AG04449 (cell line): ENCODE data around the gene LBR.

ENCODE experiments used
- CTCF ChIA-PET: fragments of 350-600 bp; formaldehyde crosslinking; extraction: SDS; loops from one replicate; lab custom pipeline; 2021; ENCODE audit warnings: antibody characterized with exemption; lab: Yijun Ruan, JAX
- POLR2A ChIA-PET: fragments of 400-600, 350-600 bp; formaldehyde crosslinking; extraction: SDS; loops from one replicate; lab custom pipeline; 2020; ENCODE audit warnings: antibody characterized with exemption, inconsistent platforms; lab: Yijun Ruan, JAX
- DNase-seq: peaks from one replicate; pipeline ENCODE4 v3.0.0-alpha.2; 2010; ENCODE audit warnings: low read depth, low spot score
- H3K4me3 ChIP-seq: 2 replicates; pipeline ENCODE4 v1.5.1; 2011; ENCODE audit warnings: low read depth, mild to moderate bottlenecking, control low read depth, low read length
- TF ChIP-seq, protein P1 (sequence below): IDR thresholded peaks from one replicate; pipeline ENCODE4 v1.5.1; 2011; ENCODE audit warnings: mild to moderate bottlenecking, moderate library complexity, low read length, control low read depth, inconsistent platforms; ENCODE audit not compliant: insufficient read depth; ENCODE audit errors: missing control alignments

The LBR gene

DNA sequence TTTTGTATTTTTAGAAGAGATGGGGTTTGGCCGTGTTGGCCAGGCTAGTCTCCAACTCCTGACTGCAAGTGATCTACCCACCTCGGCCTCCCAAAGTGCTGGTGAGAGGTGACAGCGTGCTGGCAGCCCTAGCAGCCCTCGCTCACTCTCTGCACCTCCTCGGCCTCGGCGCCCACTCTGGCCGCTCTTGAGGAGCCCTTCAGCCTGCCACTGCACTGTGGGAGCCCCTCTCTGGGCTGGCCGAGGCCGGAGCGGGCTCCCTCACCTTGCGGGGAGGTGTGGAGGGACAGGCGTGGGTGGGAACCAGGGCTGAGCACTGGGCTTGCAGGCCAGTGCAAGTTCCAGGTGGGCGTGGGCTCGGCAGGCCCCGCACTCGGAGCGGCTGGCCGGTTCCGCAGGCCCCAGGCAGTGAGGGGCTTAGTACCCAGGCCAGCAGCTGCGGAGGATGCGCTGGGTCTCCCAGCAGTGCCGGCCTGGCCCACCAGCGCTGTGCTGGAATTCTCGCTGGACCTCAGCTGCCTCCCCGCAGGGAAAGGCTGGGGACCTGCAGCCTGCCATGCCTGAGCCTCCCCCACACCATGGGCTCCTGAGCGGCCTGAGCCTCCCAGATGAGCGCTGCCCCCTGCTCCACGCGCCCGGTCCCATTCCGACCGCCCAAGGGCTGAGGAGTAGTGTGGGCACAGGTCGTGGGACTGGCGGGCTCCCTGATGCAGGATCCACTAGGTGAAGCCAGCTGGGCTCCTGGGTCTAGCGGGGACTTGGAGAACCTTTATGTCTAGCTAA is 3.4 kb upstream of the LBR start:
- POLR2A ChIA-PET, result no interaction called here
- TF ChIP-seq, protein P1, sequence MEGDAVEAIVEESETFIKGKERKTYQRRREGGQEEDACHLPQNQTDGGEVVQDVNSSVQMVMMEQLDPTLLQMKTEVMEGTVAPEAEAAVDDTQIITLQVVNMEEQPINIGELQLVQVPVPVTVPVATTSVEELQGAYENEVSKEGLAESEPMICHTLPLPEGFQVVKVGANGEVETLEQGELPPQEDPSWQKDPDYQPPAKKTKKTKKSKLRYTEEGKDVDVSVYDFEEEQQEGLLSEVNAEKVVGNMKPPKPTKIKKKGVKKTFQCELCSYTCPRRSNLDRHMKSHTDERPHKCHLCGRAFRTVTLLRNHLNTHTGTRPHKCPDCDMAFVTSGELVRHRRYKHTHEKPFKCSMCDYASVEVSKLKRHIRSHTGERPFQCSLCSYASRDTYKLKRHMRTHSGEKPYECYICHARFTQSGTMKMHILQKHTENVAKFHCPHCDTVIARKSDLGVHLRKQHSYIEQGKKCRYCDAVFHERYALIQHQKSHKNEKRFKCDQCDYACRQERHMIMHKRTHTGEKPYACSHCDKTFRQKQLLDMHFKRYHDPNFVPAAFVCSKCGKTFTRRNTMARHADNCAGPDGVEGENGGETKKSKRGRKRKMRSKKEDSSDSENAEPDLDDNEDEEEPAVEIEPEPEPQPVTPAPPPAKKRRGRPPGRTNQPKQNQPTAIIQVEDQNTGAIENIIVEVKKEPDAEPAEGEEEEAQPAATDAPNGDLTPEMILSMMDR, result no peak
- CTCF ChIA-PET, result interaction anchor here (1.9 kb wide), 1 partner anchor 10 kb away, joined by 5 read pairs; no protein-coding TSS in a partner anchor
- no peak overlapping the region for H3K4me3 ChIP-seq
- no peak for DNase-seq

DNA sequence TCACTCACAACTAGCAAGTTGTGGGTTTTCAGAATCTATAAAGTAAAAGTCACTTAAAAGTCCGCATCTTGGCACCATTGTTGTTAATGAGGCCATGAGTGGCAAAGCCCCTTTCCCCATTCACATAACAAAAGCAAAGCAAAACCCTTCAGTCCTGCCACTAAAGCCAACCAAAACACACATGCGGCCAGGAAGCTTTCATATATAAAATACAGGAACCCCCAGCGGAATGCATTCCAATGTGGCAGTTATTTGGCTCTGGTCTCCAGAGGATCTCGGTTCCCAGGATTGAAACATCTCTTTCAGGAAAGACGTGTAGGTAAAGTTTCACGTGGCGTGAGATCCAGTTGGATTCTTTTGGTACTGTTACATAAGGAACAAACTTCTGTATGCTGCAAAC is 2.5 kb upstream of the LBR start:
- no peak overlapping the region for H3K4me3 ChIP-seq
- POLR2A ChIA-PET, result no interaction called here
- TF ChIP-seq, protein P1, result no peak
- CTCF ChIA-PET, result interaction anchor here (0.9 to 2.1 kb wide), 2 partner anchors 9 to 45 kb away, joined by 4 to 5 read pairs; no protein-coding TSS in a partner anchor
- no peak for DNase-seq

DNA sequence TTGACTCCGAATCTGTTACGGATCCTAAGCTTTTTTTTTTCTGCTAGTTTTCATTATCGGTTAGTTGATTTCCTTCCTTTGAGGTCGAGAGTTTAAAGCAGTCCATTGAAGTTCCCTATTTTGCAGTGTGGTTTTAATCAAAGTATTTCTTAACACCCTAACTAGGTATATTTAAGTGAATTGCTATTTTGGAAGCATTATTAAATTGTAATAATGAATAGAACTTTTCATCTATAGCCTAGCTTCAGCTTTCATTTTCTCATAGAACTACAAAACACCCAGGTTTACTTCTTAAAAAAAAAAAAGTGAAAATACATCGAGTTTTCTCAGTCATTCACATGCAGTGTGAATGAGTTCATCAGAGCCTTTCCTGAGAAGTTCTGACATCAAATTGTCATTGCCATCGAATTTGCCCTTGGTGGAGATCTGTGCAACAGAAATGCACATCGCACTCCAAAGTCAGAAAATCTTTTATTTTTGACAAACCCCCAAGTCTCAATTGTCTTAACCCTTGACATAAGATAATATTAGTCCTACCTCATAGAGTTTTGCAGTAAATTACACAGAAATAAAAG is 1.1 kb upstream of the LBR start:
- POLR2A ChIA-PET, result no interaction called here
- CTCF ChIA-PET, result interaction anchor here (1.0 to 2.1 kb wide), 2 partner anchors 12 to 46 kb away, joined by 5 read pairs; no protein-coding TSS in a partner anchor
- DNase-seq, result no peak
- H3K4me3 ChIP-seq, result peak overlapping the region; percentile 85
- TF ChIP-seq, protein P1, result no peak

DNA sequence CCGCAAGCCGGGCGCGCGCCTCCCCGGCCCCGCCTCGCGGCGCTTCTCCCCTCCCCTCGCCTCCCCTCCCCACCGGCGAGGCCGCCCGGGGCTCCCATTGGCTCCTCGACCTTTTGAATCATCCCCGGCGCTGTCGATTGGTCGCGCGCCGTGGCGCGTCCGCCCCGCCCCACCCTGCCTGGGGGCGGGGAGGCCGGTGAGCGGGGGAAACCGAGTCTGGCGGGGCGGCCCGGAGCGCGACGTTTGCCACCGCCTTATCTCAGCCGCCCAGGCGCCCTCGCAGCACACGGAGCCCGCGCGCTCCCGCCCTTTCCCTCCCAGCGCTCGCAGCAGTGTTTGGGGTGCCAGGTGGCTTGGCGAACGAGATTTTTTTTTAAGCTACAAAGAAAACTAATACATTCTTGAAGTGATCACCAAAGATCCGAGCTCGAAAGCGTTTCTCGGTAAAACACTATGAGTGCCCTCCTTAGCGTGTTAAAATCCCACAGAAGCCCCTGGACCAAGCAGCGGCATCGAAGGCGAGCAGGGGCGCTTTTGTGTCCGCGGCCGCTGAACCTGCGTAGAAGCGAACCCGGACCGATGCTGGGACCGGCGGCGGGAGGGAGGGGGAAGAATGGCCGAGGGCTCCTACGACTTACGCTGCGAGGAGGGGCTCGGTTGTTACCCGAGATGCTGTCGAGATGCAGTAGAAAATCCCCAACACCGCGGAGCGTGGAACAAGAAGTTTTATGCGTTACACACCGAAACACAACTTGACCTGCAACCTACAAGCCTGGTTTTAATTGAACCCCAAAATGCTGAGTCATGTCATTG is 436 bp upstream of the LBR start:
- DNase-seq, result no peak

DNA sequence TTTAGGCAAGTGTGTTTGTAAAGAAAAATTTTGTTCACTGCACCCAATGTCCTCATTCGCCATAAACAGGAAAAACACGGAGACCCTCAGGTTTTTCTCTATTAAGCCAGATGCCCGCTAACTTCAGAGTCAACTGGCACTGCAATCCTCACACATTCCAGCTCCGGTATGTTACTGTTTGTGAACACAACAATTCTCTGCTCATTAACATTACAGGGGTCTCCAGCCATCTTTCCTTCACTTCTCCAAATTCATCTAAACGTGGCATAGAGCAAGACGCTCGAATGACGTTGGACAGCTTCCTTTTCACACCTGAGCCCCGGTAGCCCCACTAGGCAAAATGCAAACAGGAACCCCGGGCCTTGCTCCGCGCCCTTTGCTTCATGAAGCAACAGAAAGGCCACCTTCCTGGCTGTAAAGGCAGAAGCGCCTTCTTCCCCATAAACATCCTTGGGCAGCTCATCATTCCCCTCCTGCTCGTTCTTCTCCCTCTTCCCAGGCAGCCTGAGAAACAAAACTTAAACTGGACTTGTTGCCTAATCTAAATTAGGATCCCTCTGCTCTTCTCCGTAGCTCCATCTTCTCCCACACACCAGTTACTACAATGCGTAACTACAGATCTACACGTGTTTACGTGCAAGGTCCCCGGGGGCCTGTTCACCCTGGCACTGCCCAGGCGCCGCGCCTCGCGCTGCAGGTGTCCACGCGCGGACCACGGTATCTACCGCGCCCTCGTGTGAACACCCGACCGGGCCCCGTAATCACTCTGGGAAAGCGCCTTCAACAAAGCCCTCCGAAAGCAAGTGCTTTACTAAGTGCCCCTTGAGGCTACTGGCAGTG is 1.2 kb downstream of the LBR start:
- ChIA-PET CTCF (interaction anchor here (0.5 to 2.4 kb wide), 2 partner anchors 16 to 107 kb away, joined by 3 to 7 read pairs; no protein-coding TSS in a partner anchor), POLR2A (no interaction called here)
- TF ChIP-seq, protein P1, result no peak
- DNase-seq, result no peak
- peak overlapping the region; percentile 85 for H3K4me3 ChIP-seq

More for the DNA sequence above, 436 bp upstream of the LBR start:
- H3K4me3 ChIP-seq, result peak overlapping the region; percentile 85
- TF ChIP-seq, protein P1, result no peak
- ChIA-PET POLR2A (no interaction called here), CTCF (interaction anchor here (1.0 to 2.4 kb wide), 3 partner anchors 13 to 109 kb away, joined by 5 to 7 read pairs (median 5); no protein-coding TSS in a partner anchor)
